ENCODE measurements around the gene TRAPPC2L.

The TRAPPC2L gene

GRCh38 chr16:88867581-88868246 is 10.8 kb downstream of the TRAPPC2L start:
- Histone ChIP-seq H4K8ac (ENCODE audit: low read depth, low read length) (no peak overlapping the region), H3K4me3 (ENCODE audit: low read depth, low read length) (no peak overlapping the region), H3K14ac (ENCODE audit: low read length) (no peak overlapping the region), H2AK5ac (ENCODE audit: low read length) (no peak overlapping the region), H3K79me1 (ENCODE audit: low read length) (no peaks in the 10 kb centered on the region), H3K18ac (ENCODE audit: low read length) (no peak overlapping the region), H4K91ac (ENCODE audit: low read depth, low read length) (no peak overlapping the region), H2BK120ac (ENCODE audit: insufficient read depth, low read length, poor library complexity) (no peak overlapping the region), H4K12ac (ENCODE audit: low read depth, low read length) (no peak overlapping the region), H3K27me3 (ENCODE audit: insufficient read depth, low read length) (no peaks in the 10 kb centered on the region), H3K4ac (ENCODE audit: low read depth, low read length) (no peak overlapping the region), H2AFZ (ENCODE audit: insufficient read depth, low read length, poor library complexity) (no peak overlapping the region), H2BK12ac (ENCODE audit: low read length) (no peak overlapping the region), H3K9ac (ENCODE audit: low read length) (no peak overlapping the region), H3K36me3 (ENCODE audit: control insufficient read depth in 1 of 2, insufficient read depth in 2 of 2, low read length in 2 of 2) (peaks cover 0 to 4% of the 10 kb centered on the region in 2 experiments), H3K23ac (ENCODE audit: low read length) (no peak overlapping the region), H3K4me2 (ENCODE audit: low read length) (no peak overlapping the region), H3K27ac (ENCODE audit: low read depth, low read length) (no peak overlapping the region), H3K4me1 (ENCODE audit: control insufficient read depth in 1 of 2, insufficient read depth in 2 of 2, low read length in 2 of 2) (no peaks in the 10 kb centered on the region), H3K79me2 (ENCODE audit: control insufficient read depth, insufficient read depth, low read length, poor library complexity) (no peaks in the 10 kb centered on the region), H2BK5ac (ENCODE audit: low read depth, low read length, poor library complexity) (no peak overlapping the region), H3K9me3 (ENCODE audit: insufficient read depth, low read depth, low read length) (peaks cover 2% of the 10 kb centered on the region)
- no CpG with 5 or more reads among the region's 24 CpGs for WGBS (ENCODE audit: extremely low coverage, insufficient coverage, insufficient read length)
- DNase-seq = no peak

GRCh38 chr16:88868974-88869672 is 12.2 kb downstream of the TRAPPC2L start:
- no peaks in the 10 kb centered on the region for H3K4me1 ChIP-seq (ENCODE audit: control insufficient read depth in 1 of 2, insufficient read depth in 2 of 2, low read length in 2 of 2)
- H3K4ac ChIP-seq (ENCODE audit: low read depth, low read length) = no peak overlapping the region
- H4K8ac ChIP-seq (ENCODE audit: low read depth, low read length) = no peak overlapping the region
- no peaks in the 10 kb centered on the region for H3K36me3 ChIP-seq (ENCODE audit: control insufficient read depth in 1 of 2, insufficient read depth in 2 of 2, low read length in 2 of 2)
- no peak overlapping the region for H2BK5ac ChIP-seq (ENCODE audit: low read depth, low read length, poor library complexity)
- H2BK12ac ChIP-seq (ENCODE audit: low read length) = no peak overlapping the region
- H3K27ac ChIP-seq (ENCODE audit: low read depth, low read length) = no peak overlapping the region
- no peak overlapping the region for H3K14ac ChIP-seq (ENCODE audit: low read length)
- H2BK120ac ChIP-seq (ENCODE audit: insufficient read depth, low read length, poor library complexity) = no peak overlapping the region
- H3K79me2 ChIP-seq (ENCODE audit: control insufficient read depth, insufficient read depth, low read length, poor library complexity) = no peaks in the 10 kb centered on the region
- H3K18ac ChIP-seq (ENCODE audit: low read length) = no peak overlapping the region
- WGBS (ENCODE audit: extremely low coverage, insufficient coverage, insufficient read length) = no CpG with 5 or more reads among the region's 27 CpGs
- no peak overlapping the region for H2AFZ ChIP-seq (ENCODE audit: insufficient read depth, low read length, poor library complexity)
- no peak overlapping the region for H3K4me3 ChIP-seq (ENCODE audit: low read depth, low read length)
- no peak overlapping the region for H4K12ac ChIP-seq (ENCODE audit: low read depth, low read length)
- no peak overlapping the region for H3K4me2 ChIP-seq (ENCODE audit: low read length)
- no peaks in the 10 kb centered on the region for H3K9me3 ChIP-seq (ENCODE audit: insufficient read depth, low read depth, low read length)
- H3K79me1 ChIP-seq (ENCODE audit: low read length) = no peaks in the 10 kb centered on the region
- no peaks in the 10 kb centered on the region for H3K27me3 ChIP-seq (ENCODE audit: insufficient read depth, low read length)
- H4K91ac ChIP-seq (ENCODE audit: low read depth, low read length) = no peak overlapping the region
- H3K9ac ChIP-seq (ENCODE audit: low read length) = no peak overlapping the region
- DNase-seq = no peak
- H2AK5ac ChIP-seq (ENCODE audit: low read length) = no peak overlapping the region
- H3K23ac ChIP-seq (ENCODE audit: low read length) = no peak overlapping the region

GRCh38 chr16:88869673-88869980 is 12.7 kb downstream of the TRAPPC2L start:
- Histone ChIP-seq H2BK12ac (ENCODE audit: low read length) (no peak overlapping the region), H2BK5ac (ENCODE audit: low read depth, low read length, poor library complexity) (no peak overlapping the region), H3K4me3 (ENCODE audit: low read depth, low read length) (no peak overlapping the region), H3K79me2 (ENCODE audit: control insufficient read depth, insufficient read depth, low read length, poor library complexity) (no peaks in the 10 kb centered on the region), H3K14ac (ENCODE audit: low read length) (no peak overlapping the region), H3K4me2 (ENCODE audit: low read length) (no peak overlapping the region), H2BK120ac (ENCODE audit: insufficient read depth, low read length, poor library complexity) (no peak overlapping the region), H3K9ac (ENCODE audit: low read length) (no peak overlapping the region), H3K27me3 (ENCODE audit: insufficient read depth, low read length) (no peaks in the 10 kb centered on the region), H3K9me3 (ENCODE audit: insufficient read depth, low read depth, low read length) (no peaks in the 10 kb centered on the region), H3K79me1 (ENCODE audit: low read length) (no peaks in the 10 kb centered on the region), H3K36me3 (ENCODE audit: control insufficient read depth in 1 of 2, insufficient read depth in 2 of 2, low read length in 2 of 2) (no peaks in the 10 kb centered on the region), H3K18ac (ENCODE audit: low read length) (no peak overlapping the region), H3K23ac (ENCODE audit: low read length) (no peak overlapping the region), H4K8ac (ENCODE audit: low read depth, low read length) (no peak overlapping the region), H4K91ac (ENCODE audit: low read depth, low read length) (no peak overlapping the region), H3K27ac (ENCODE audit: low read depth, low read length) (no peak overlapping the region), H2AK5ac (ENCODE audit: low read length) (no peak overlapping the region), H2AFZ (ENCODE audit: insufficient read depth, low read length, poor library complexity) (no peak overlapping the region), H3K4me1 (ENCODE audit: control insufficient read depth in 1 of 2, insufficient read depth in 2 of 2, low read length in 2 of 2) (no peaks in the 10 kb centered on the region), H3K4ac (ENCODE audit: low read depth, low read length) (no peak overlapping the region), H4K12ac (ENCODE audit: low read depth, low read length) (no peak overlapping the region)
- no peak for DNase-seq
- no CpG with 5 or more reads among the region's 9 CpGs for WGBS (ENCODE audit: extremely low coverage, insufficient coverage, insufficient read length)

GRCh38 chr16:88870608-88871348 is 13.9 kb downstream of the TRAPPC2L start:
- no peaks in the 10 kb centered on the region for H3K36me3 ChIP-seq (ENCODE audit: control insufficient read depth in 1 of 2, insufficient read depth in 2 of 2, low read length in 2 of 2)
- H4K8ac ChIP-seq (ENCODE audit: low read depth, low read length) = no peak overlapping the region
- H3K23ac ChIP-seq (ENCODE audit: low read length) = no peak overlapping the region
- no peak overlapping the region for H3K18ac ChIP-seq (ENCODE audit: low read length)
- no peak overlapping the region for H3K4ac ChIP-seq (ENCODE audit: low read depth, low read length)
- no peak overlapping the region for H3K27ac ChIP-seq (ENCODE audit: low read depth, low read length)
- H2BK5ac ChIP-seq (ENCODE audit: low read depth, low read length, poor library complexity) = no peak overlapping the region
- H3K79me1 ChIP-seq (ENCODE audit: low read length) = no peaks in the 10 kb centered on the region
- no peaks in the 10 kb centered on the region for H3K27me3 ChIP-seq (ENCODE audit: insufficient read depth, low read length)
- no peak overlapping the region for H3K14ac ChIP-seq (ENCODE audit: low read length)
- no peak overlapping the region for H2AFZ ChIP-seq (ENCODE audit: insufficient read depth, low read length, poor library complexity)
- no peak overlapping the region for H3K4me2 ChIP-seq (ENCODE audit: low read length)
- H4K91ac ChIP-seq (ENCODE audit: low read depth, low read length) = no peak overlapping the region
- no CpG with 5 or more reads among the region's 37 CpGs for WGBS (ENCODE audit: extremely low coverage, insufficient coverage, insufficient read length)
- no peaks in the 10 kb centered on the region for H3K4me1 ChIP-seq (ENCODE audit: control insufficient read depth in 1 of 2, insufficient read depth in 2 of 2, low read length in 2 of 2)
- H3K4me3 ChIP-seq (ENCODE audit: low read depth, low read length) = no peak overlapping the region
- H2BK120ac ChIP-seq (ENCODE audit: insufficient read depth, low read length, poor library complexity) = no peak overlapping the region
- H3K9ac ChIP-seq (ENCODE audit: low read length) = no peak overlapping the region
- no peak for DNase-seq
- no peaks in the 10 kb centered on the region for H3K79me2 ChIP-seq (ENCODE audit: control insufficient read depth, insufficient read depth, low read length, poor library complexity)
- no peaks in the 10 kb centered on the region for H3K9me3 ChIP-seq (ENCODE audit: insufficient read depth, low read depth, low read length)
- no peak overlapping the region for H2BK12ac ChIP-seq (ENCODE audit: low read length)
- H4K12ac ChIP-seq (ENCODE audit: low read depth, low read length) = no peak overlapping the region
- no peak overlapping the region for H2AK5ac ChIP-seq (ENCODE audit: low read length)
